Measurements from ENCODE around the gene SFI1.
"Not testable (repeated sequence)": the region's sequence is repeated elsewhere in the genome, so short reads cannot be mapped to it uniquely, and the experiment has no call there.

- TF ChIP-seq CTCF (IDR thresholded peaks at IDR 0.05; ENCODE audit: poor library complexity); EZH2 (IDR thresholded peaks at IDR 0.05; ENCODE audit: borderline replicate concordance); EZH2phosphoT487 (IDR thresholded peaks at IDR 0.05; ENCODE audit: low read depth, severe bottlenecking, unreplicated experiment): not testable (repeated sequence)
Observed at GRCh38 chr22:31590161-31590560, 93.8 kb downstream of the SFI1 start.

Data from hepatocyte (in vitro differentiated cells).